ENCODE results near the gene C10orf62. TPM values are rescaled to one million over a fixed set of nuclear protein-coding genes. Genes with fewer than 3 reads are reported as not detected.

C10orf62 gene
- total and polyA plus RNA-seq, 2 of the 13 experiments (the other 11 are each of a cell fraction or from before 2014, with no cell fraction given) = 0.61 to 1.6 TPM

- Histone ChIP-seq H3K79me2 (ENCODE audit: insufficient read depth, low read length) (no peaks in the 10 kb centered on the region), H3K36me3 (replicated peaks in 1 of 2; ENCODE audit: control insufficient read depth in 1 of 2, insufficient read depth in 2 of 2, low read length in 2 of 2) (no peaks in the 10 kb centered on the region), H3K9ac (ENCODE audit: insufficient read depth, low read depth, low read length) (peak within 1 kb of the TSS; percentile 66), H3K4me2 (ENCODE audit: low read depth, low read length) (peak within 1 kb of the TSS; percentile 74), H3K9me3 (ENCODE audit: low read length) (no peaks in the 10 kb centered on the region), H3K27me3 (ENCODE audit: control insufficient read depth in 1 of 2, insufficient read depth in 2 of 2, low read length in 2 of 2) (no peaks in the 10 kb centered on the region), H3K4me1 (ENCODE audit: insufficient read depth, low read length) (peaks cover 26% of the 10 kb centered on the region), H3K4me3 (replicated peaks in 1 of 3; ENCODE audit: insufficient read depth in 1 of 3, low read depth in 2 of 3, low read length in 3 of 3) (peak within 1 kb of the TSS; percentile 59 to 81 (median 78)), H2AFZ (ENCODE audit: low read length) (peak within 1 kb of the TSS; percentile 92), H3K27ac (ENCODE audit: extremely low read length, insufficient read depth, low read length) (peak within 1 kb of the TSS; percentile 53), H4K20me1 (ENCODE audit: insufficient read depth, low read length) (no peaks in the 10 kb centered on the region)
- FAIRE-seq = peak; percentile 65
- in situ Hi-C loops (cut with HindIII; ENCODE audit: extremely low pct_ligation_motif_present, low pct_unique_long_range_greater_than_20kb) (no loop called here), intact Hi-C loops (cut with micrococcal nuclease; ENCODE audit: unreplicated experiment) (no loop called here)
- peak; percentile 99 for ATAC-seq
- WGBS (ENCODE audit: low lambda C conversion rate) = 28% methylated on average over 25 of the region's 62 CpGs
- POLR2A ChIA-PET = interaction anchor here (0.8 to 1.2 kb wide), 2 partner anchors 49 to 103 kb away, joined by 4 to 5 read pairs; partner anchors contain the start of genes HOGA1 and ZFYVE27
- CTCF ChIA-PET (ENCODE audit: low intra/inter-chr PET ratio, low total read pairs) = no interaction called here
- DNase-seq (ENCODE audit: low spot score) = peak; percentile 88
- BruUV-seq (replicated peaks) = TSS peak; percentile 78
- TF ChIP-seq ZBTB7B (CRISPR knock-in tag; IDR thresholded peaks at IDR 0.05) = peak; percentile 76
- TF ChIP-seq ZFP82 (CRISPR knock-in tag; IDR thresholded peaks at IDR 0.05; ENCODE audit: borderline replicate concordance) = no peak
- TF ChIP-seq ZNF605 (CRISPR knock-in tag; IDR thresholded peaks at IDR 0.05) = no peak; the same call in 1 of the 2 replicates
- TF ChIP-seq HNRNPL (IDR thresholded peaks at IDR 0.05; ENCODE audit: low read depth, low read length) = peak; percentile 76; the same call in 1 of the 2 replicates
- TF ChIP-seq ZBTB43 (CRISPR knock-in tag; conservative IDR thresholded peaks at IDR 0.05) = 0 out of 2 replicates have a peak, but pooled peaks have one; percentile 10
- peak; percentile 55; the same call in 1 of the 2 replicates for TF ChIP-seq CREM (IDR thresholded peaks at IDR 0.05)
- no peak for TF ChIP-seq CREM (CRISPR knock-in tag; IDR thresholded peaks at IDR 0.05)
- TF ChIP-seq ZBTB26 (CRISPR knock-in tag; IDR thresholded peaks at IDR 0.05; ENCODE audit: borderline replicate concordance) = 0 out of 2 replicates have a peak, but pooled peaks have one; percentile 18
- TF ChIP-seq SP2 (CRISPR knock-in tag; IDR thresholded peaks at IDR 0.05) = peak; percentile 57
- 0 out of 2 replicates have a peak, but pooled peaks have one; percentile 11 for TF ChIP-seq ZNF121 (CRISPR knock-in tag; IDR thresholded peaks at IDR 0.05)
- peak; percentile 83 for TF ChIP-seq ZFP91 (CRISPR knock-in tag; IDR thresholded peaks at IDR 0.05; ENCODE audit: borderline replicate concordance)
- no peak for TF ChIP-seq ZNF782 (CRISPR knock-in tag; IDR thresholded peaks at IDR 0.05; ENCODE audit: borderline replicate concordance)
- peak; percentile 97 for TF ChIP-seq RFX3 (CRISPR knock-in tag; IDR thresholded peaks at IDR 0.05)
- no peak for TF ChIP-seq TRIM22 (IDR thresholded peaks at IDR 0.05)
- TF ChIP-seq ZNF788 (CRISPR knock-in tag; IDR thresholded peaks at IDR 0.05; ENCODE audit: borderline replicate concordance) = peak; percentile 56; the same call in 1 of the 2 replicates
- TF ChIP-seq FOXM1 (CRISPR knock-in tag; IDR thresholded peaks at IDR 0.05) = no peak
- TF ChIP-seq KLF16 (CRISPR knock-in tag; IDR thresholded peaks at IDR 0.05) = peak in 1 of 2 experiments; percentile 56; a peak in 2 of 4 replicates
These were observed 43.7 kb downstream of the C10orf62 start, which contains the start of gene MORN4 for GRCh38 chr10:97632949-97633884. Gene MORN4, minus strand, starts transcription at chr10:97633500. Its CDS starts 13,847 bp downstream, at chr10:97619653.
